Esophagus squamous epithelium (tissue), 4 donors: Measurements from ENCODE around the gene ATOH7.

Experiments
- CTCF ChIP-seq, 6 experiments: fragments of 450-650 bp in 4 of 6; fragments of 200-600 bp in 2 of 6; sonication (generic) in 2 of 6; IDR thresholded peaks; one replicate each; pipeline ENCODE4 v1.5.1; 2016 to 2019; ENCODE audit warnings: antibody characterized with exemption in 6 of 6, mild to moderate bottlenecking in 4 of 6, moderate library complexity in 4 of 6
- POLR2A ChIP-seq, 4 donors: fragments of 450-650 bp; IDR thresholded peaks; one replicate each; pipeline ENCODE4 v1.6.1; 2017; ENCODE audit warnings: antibody characterized with exemption in 4 of 4, mild to moderate bottlenecking in 4 of 4, moderate library complexity in 3 of 4

DNA sequence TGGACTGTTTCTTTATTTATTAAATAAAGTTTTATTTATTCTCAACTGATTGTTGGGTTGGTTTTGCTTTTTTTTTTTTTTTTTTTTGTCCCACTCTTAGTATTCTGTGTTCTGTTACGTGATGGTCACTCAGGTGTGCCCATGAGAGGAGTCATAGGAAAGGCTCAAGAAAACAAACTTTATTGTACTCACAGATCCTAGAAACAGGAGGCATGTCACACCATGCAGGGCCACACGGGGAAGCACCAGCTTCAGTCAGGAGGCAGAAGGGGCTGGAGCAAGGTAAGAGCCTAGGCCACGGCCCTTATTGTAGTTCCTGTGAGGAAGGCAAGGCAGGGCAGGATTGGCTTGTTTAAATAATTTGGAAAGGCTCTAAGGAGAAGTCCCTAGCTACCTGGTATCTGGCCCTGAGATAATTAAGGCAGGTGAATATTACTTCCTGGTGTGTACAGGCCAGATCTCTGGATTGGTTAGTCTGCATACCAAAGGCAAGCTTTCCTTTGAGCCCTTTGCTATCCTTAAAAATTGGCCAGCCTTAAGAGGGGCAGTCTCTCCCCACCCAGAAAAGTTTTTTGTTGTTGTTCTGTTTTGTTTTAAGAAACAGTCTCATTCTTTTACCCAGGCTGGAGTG, 8.3 kb downstream of the ATOH7 start:
- TF ChIP-seq CTCF (IDR thresholded peaks at IDR 0.05) (no peak), POLR2A (IDR thresholded peaks at IDR 0.05) (no peak)
